Activated CD8-positive, alpha-beta memory T cell treated with anti-CD3 and anti-CD28 coated beads, Interleukin-2, amount 10 ng/mL, durations not matched to agents 7 days and 5 days (primary cell): ENCODE results near the gene CLIC3. TPM values are rescaled to one million over a fixed set of nuclear protein-coding genes. Genes with fewer than 3 reads are reported as not detected.

ENCODE experiments used
- ATAC-seq: fragments of 150-1000 bp; cut with Tn5 transposase; one replicate; pipeline ENCODE4 v1.10.0; 2021; ENCODE audit warnings: moderate library complexity
- CTCF ChIA-PET: fragments of 350-600 bp; sonication (Branson Sonifier 250); formaldehyde crosslinking; loops from one replicate; lab custom pipeline; 2021; ENCODE audit warnings: antibody characterized with exemption; lab: Charles Lee
- DNase-seq: peaks from one replicate; pipeline ENCODE4 v3.0.0-alpha.2; 2020
- H3K27ac Mint-ChIP-seq: one replicate; pipeline ENCODE4 v1.8.0; 2021; ENCODE audit warnings: mild to moderate bottlenecking, mixed read lengths
- H3K27me3 Mint-ChIP-seq: one replicate; pipeline ENCODE4 v1.8.0; 2021; ENCODE audit warnings: mixed read lengths
- H3K36me3 Mint-ChIP-seq: one replicate; pipeline ENCODE4 v1.8.0; 2021; ENCODE audit warnings: mild to moderate bottlenecking, mixed read lengths
- H3K4me1 Mint-ChIP-seq: one replicate; pipeline ENCODE4 v1.8.0; 2021; ENCODE audit warnings: mixed read lengths
- H3K4me3 Mint-ChIP-seq: one replicate; pipeline ENCODE4 v1.8.0; 2021; ENCODE audit warnings: mild to moderate bottlenecking, moderate library complexity, mixed read lengths
- H3K9me3 Mint-ChIP-seq: one replicate; pipeline ENCODE4 v1.8.0; 2022; ENCODE audit warnings: low read depth, mixed read lengths
- total RNA-seq, 2 experiments: library from RNA; stranded (reverse); gene quantifications; one replicate each; pipeline ENCODE4 v1.2.3, GENCODE V29; 2021

The CLIC3 gene
- total RNA-seq, 2 experiments from 2014 or later: 3.8 to 7.8 TPM

DNA sequence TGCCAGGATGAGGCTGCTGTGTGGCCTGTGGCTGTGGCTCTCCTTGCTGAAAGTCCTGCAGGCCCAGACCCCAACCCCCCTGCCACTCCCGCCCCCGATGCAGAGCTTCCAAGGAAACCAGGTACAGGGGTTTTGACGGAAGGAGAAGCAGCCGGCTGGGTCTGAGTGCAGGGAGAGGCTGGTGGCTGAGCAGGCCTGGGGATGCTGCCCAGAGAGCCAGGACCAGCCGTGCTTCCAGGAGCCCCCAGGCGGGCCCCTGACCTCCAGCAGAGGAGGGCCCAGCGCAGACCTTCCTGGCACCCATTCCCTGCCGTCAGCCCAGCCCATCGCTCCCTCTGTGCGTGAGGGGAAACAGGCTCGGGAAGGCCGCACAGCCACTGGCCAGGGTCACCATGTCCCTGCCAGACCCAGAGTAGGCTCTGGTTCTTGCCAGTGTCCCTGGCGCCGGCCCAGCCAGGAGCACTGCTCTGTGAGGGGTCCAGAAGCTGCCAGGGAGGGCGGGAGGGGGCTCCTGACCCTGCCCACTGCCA is 44.0 kb downstream of the CLIC3 start:
- Mint-ChIP-seq H3K27me3 (no peaks in the 10 kb centered on the region), H3K36me3 (peaks cover 2% of the 10 kb centered on the region), H3K27ac (no peak overlapping the region), H3K4me3 (no peak overlapping the region), H3K4me1 (peaks cover 5% of the 10 kb centered on the region), H3K9me3 (peaks cover 6% of the 10 kb centered on the region)
- DNase-seq: no peak
- CTCF ChIA-PET: interaction anchor here (1.8 kb wide), 1 partner anchor 83 kb away, joined by 7 read pairs; no protein-coding TSS in a partner anchor
- no peak for ATAC-seq

DNA sequence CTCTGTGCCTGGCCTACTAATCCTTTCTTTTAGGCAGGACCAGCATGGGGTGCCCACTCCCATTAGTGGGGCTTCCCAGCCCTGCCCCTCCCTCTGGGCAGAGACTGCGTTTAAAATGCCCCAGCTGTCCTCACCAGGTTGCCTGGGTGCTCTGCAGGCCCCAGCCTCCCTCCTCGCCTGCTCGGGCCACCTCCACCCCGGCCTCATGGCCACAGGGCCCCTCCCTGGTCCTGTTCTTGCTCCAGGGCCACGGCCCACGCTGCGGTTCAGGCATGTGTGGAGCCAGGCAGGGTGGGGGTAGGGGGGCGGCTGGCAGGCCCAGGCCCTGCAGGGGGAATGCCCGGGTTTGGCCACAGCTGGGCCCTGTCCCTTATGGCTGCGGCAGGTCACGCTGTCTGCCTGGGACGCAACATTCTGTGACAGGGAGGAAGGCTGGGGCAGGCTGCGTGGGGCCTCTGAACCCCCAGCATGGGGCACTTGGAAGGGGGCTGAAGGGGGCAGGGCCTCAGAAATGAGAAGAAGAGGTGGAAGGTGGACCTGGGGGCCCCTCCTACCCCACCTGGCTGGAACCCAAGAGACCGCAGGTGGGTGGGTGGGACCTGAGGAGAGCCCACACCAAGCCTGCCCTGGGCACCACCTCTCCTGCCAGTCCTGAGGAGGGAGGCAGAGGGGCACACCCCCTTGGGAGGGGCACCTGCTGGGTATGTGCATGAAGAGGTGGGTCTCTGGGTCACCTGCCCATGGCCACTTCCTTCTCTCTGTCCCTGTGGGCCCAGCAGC is 44.6 kb downstream of the CLIC3 start, which contains the start of gene LCN12:
TSS of gene LCN12 (plus strand) at position 733 of the 780 bp plus-strand sequence. CDS start 55 bp downstream, outside the sequence.
- DNase-seq (no peak), ATAC-seq (no peak)
- H3K4me3 Mint-ChIP-seq: no peak within 1 kb of the TSS
- H3K36me3 Mint-ChIP-seq: peaks cover 1% of the 10 kb centered on the region
- H3K4me1 Mint-ChIP-seq: peaks cover 5% of the 10 kb centered on the region
- H3K27ac Mint-ChIP-seq: no peak within 1 kb of the TSS
- no peaks in the 10 kb centered on the region for H3K27me3 Mint-ChIP-seq
- CTCF ChIA-PET: interaction anchor here (0.6 to 1.8 kb wide), 5 partner anchors 24 to 116 kb away, joined by 3 to 9 read pairs (median 4); partner anchors contain the start of gene AJM1
- peaks cover 5% of the 10 kb centered on the region for H3K9me3 Mint-ChIP-seq

DNA sequence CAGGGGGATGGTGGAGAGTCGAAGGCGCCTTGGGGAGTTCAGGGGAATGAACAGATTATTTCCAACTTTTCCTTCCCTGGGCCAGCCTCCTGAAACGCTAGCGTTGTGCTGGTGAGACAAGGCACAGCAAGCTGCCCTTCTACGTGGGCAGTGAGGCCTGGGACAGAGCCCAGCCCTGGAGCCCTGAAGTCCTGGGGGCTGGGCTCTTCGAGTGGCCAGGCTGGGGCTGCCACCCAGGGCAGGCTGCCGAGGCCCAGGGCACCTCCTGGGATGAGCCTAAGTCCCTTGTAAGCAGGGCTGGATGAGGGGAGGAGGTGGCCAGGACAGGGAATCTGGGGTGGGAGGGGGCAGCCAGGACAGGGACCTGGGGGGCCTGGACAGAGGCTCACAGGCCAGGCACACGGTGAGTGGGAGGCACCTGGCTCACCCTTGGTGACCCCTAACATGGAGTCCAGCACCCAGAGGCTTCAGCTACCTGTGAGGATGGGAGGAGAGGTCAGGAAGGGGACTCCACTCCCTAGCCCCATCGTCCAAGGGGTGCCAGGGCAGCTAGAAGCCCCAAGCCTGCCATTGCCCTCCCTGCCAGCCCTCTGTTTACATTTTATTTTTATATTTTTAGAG is 45.6 kb downstream of the CLIC3 start:
- Mint-ChIP-seq H3K4me3 (peak overlapping the region; percentile 73), H3K27ac (peak overlapping the region; percentile 82), H3K36me3 (no peaks in the 10 kb centered on the region), H3K4me1 (peaks cover 5% of the 10 kb centered on the region), H3K27me3 (no peaks in the 10 kb centered on the region), H3K9me3 (no peaks in the 10 kb centered on the region)
- ATAC-seq (no peak), DNase-seq (no peak)
- CTCF ChIA-PET: interaction anchor here (0.9 to 1.8 kb wide), 5 partner anchors 25 to 109 kb away, joined by 3 to 9 read pairs (median 4); partner anchors contain the start of genes AJM1 and PAXX

DNA sequence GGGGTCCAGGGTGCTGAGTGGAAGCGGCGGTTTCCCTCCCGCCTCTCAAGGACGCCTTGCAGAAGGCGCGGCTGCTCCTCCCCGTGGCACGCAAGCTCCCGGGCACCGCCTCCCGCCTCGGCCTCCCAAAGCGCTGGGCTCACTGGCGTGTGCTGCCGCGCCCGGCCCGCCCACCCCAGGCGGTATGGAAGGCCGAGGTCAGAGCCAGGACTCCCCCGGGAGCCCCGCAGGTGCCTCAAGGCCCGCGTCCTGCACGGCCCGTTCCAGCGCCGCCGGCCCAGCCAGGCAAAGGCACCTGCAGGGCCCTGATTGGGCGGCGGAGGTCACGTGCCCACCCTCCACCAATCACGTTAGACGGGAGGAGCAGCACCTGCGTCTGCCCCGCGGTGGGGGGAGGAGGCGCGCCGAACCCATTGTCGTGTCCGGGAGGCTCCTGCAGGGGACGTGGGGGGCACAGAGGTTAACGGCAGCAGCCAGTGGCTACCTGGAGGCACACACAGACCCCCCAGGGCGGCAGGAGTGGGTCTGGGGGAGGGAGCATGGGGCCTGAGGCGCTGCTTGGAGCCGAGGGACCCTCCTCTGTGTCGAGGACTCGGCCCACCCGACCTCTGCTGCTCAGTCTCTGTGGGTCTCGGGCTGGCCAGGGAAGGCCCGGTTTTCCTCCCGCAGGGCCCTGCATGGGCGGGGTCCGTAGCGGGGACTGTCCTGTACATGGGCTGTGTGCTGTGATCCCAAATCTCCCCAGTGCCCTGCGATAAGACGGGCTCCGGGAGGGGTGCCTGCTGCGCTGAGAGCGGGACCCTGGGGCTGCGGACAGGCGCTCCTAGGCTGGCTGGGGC is 46.3 kb downstream of the CLIC3 start:
- peak overlapping the region; percentile 76 for H3K4me3 Mint-ChIP-seq
- H3K27ac Mint-ChIP-seq: peak overlapping the region; percentile 84
- H3K4me1 Mint-ChIP-seq: peaks cover 9% of the 10 kb centered on the region
- DNase-seq (peak; percentile 99), ATAC-seq (peak; percentile 97)
- H3K27me3 Mint-ChIP-seq: no peaks in the 10 kb centered on the region
- no peaks in the 10 kb centered on the region for H3K36me3 Mint-ChIP-seq
- CTCF ChIA-PET: interaction anchor here (0.9 to 7.3 kb wide), 6 partner anchors 25 to 108 kb away, joined by 3 to 183 read pairs (median 6); partner anchors contain the start of genes AJM1, FUT7 and PAXX
- H3K9me3 Mint-ChIP-seq: no peaks in the 10 kb centered on the region

DNA sequence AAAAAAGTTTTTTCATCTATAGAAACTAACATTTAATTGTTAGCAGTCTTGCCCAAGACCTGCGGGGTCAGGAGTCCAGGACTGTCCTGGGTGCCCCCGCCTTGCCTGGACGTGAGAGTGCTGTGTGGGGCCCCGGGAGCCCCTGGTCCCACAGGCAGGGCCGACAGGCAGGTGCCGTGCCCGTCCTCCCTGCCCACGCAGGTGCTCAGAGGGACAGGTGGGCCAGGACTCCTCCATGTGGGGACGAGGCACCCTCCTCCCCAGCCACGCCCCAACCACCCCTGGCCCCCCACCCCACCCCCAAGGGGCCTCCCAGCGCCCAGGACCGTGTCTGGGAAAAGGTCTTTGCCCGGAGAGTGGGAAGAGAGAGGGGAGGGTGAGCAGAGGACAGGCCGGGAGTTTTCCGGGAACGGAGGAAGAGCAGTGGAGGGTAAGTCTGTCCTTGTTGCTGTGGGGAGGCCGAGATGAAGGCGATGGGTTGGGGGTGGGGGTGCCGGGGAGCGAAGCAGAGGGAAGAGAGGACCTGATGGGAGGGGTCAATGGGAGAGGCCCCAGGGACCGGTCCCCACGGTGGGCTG is 47.0 kb downstream of the CLIC3 start:
- DNase-seq (no peak), ATAC-seq (no peak)
- no peaks in the 10 kb centered on the region for H3K27me3 Mint-ChIP-seq
- H3K4me1 Mint-ChIP-seq: peaks cover 13% of the 10 kb centered on the region
- H3K9me3 Mint-ChIP-seq: no peaks in the 10 kb centered on the region
- no peaks in the 10 kb centered on the region for H3K36me3 Mint-ChIP-seq
- CTCF ChIA-PET: interaction anchor here (1.3 to 7.3 kb wide), 5 partner anchors 10 to 149 kb away, joined by 4 to 183 read pairs (median 15); partner anchors contain the start of genes FUT7 and PAXX
- H3K4me3 Mint-ChIP-seq: peak overlapping the region; percentile 76
- peak overlapping the region; percentile 84 for H3K27ac Mint-ChIP-seq

DNA sequence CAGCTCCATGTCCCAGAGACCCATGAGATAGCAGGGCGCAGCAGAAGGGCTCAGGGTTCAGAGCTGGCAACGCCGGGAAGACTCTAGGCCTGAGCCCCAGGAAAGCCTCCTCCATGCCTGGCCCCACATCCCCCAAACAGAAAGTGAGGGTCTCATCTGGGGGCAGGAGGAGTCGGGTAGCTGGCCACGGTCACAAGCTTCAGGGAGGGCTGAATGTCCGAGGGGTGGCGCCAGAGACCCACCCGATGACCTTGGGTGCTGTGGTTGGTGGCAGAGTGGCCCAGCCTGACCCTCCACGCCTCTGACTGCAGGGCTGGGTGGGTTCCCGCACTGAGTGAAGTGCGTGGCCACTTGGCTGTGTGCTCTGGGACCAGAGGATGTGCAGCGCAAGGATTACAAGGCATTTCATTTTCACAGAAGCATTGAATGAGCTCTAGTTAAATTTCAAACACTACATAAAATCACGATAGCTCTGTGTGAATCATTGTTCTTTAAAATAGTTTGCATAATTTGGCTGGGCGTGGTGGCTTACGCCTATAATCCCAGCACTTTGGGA is 48.3 kb downstream of the CLIC3 start:
- CTCF ChIA-PET: interaction anchor here (0.6 to 7.3 kb wide), 29 partner anchors 11 to 288 kb away, joined by 3 to 183 read pairs (median 5); partner anchors contain the start of genes ABCA2, AJM1, CLIC3 and FUT7
- H3K4me3 Mint-ChIP-seq: peak overlapping the region; percentile 15
- H3K9me3 Mint-ChIP-seq: no peaks in the 10 kb centered on the region
- H3K27ac Mint-ChIP-seq: peak overlapping the region; percentile 54
- H3K36me3 Mint-ChIP-seq: no peaks in the 10 kb centered on the region
- peaks cover 16% of the 10 kb centered on the region for H3K4me1 Mint-ChIP-seq
- DNase-seq: peak; percentile 57
- ATAC-seq: no peak
- no peaks in the 10 kb centered on the region for H3K27me3 Mint-ChIP-seq

DNA sequence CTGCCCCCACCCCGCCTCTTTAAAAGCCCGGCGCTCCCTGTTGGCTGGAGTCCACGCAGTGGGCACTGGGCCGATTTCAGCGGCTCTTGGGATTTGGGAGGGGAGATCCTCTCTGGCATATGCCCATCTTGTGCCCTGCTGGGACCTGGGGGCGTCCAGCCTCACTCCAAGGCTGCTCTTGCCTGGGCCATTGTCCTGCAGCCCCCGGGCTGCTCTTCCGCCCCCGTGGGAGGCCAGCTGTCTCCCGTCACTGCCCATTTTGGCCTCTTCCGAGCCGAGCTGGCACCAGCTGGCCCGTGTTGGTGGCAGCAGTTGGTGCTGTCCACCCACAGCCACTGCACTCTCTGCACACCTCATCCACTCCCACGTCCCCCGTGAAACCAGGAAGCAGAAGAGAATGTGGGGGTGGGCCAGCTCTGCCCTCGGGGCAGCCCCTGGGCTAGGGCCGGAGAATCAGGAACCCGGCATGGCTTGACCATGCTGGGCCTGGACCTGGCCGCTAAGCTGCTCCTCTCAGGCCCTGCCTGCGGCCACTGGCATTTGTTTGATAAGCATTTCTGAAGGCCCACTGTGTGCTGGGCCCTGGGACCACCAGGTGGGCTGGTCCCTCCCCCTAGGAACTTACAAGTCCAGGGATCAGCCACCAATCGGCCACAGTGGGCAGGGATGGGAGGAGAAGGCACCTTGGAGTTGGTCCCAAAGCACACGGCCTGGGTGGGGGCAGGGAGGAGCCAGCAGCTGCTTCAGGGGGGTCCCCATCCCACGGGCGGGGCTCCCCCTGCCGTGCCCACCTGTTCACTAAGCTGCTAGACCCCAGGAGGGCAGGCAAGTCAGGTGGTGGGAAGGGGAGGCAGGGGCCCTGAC is 49.1 kb downstream of the CLIC3 start:
- H3K36me3 Mint-ChIP-seq: peaks cover 5% of the 10 kb centered on the region
- H3K27ac Mint-ChIP-seq: no peak overlapping the region
- H3K9me3 Mint-ChIP-seq: no peaks in the 10 kb centered on the region
- H3K4me1 Mint-ChIP-seq: peaks cover 20% of the 10 kb centered on the region
- ATAC-seq (no peak), DNase-seq (no peak)
- CTCF ChIA-PET: interaction anchor here (0.5 to 7.3 kb wide), 27 partner anchors 12 to 289 kb away, joined by 3 to 183 read pairs (median 6); partner anchors contain the start of genes ABCA2, AJM1, CLIC3 and FUT7
- no peaks in the 10 kb centered on the region for H3K27me3 Mint-ChIP-seq
- H3K4me3 Mint-ChIP-seq: no peak overlapping the region

DNA sequence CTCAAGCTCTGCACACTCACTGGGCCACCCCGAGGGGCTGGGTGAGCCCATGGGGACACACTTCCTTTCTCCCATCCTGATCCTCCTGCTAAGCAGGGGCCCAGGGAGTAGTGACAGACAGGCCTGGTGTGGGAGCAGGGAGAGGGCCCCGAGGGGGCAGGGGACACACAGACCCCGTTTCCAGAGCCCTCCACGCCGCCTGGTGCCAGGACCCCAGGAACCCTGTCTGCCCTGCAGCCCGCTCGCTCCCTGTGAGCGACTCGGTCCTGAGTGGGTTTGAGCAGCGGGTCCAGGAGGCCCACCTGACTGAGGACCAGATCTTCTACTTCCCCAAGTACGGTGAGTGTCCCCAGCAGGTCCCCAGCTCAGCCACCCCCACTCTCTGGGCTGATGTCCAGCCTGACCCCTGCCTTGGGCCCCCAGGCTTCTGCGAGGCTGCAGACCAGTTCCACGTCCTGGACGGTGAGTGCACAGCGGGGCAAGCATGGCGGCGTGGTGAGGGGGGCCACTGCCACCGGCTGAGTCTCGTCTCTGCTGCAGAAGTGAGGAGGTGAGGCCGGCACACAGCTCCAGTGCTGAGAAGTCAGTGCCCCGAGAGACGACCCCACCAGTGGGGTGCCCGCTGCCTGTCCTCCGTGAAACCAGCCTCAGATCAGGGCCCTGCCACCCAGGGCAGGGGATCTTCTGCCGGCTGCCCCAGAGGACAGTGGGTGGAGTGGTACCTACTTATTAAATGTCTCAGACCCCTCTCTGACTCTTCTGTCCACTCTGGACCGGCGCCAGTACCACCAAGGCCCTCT is 49.9 kb downstream of the CLIC3 start:
- H3K27ac Mint-ChIP-seq: no peak overlapping the region
- no peaks in the 10 kb centered on the region for H3K9me3 Mint-ChIP-seq
- H3K4me1 Mint-ChIP-seq: peaks cover 20% of the 10 kb centered on the region
- H3K4me3 Mint-ChIP-seq: no peak overlapping the region
- no peaks in the 10 kb centered on the region for H3K27me3 Mint-ChIP-seq
- CTCF ChIA-PET: interaction anchor here (0.5 to 7.3 kb wide), 9 partner anchors 9 to 122 kb away, joined by 3 to 183 read pairs (median 6); partner anchors contain the start of genes ABCA2, AJM1, CLIC3 and FUT7
- peaks cover 9% of the 10 kb centered on the region for H3K36me3 Mint-ChIP-seq
- ATAC-seq (no peak), DNase-seq (no peak)

DNA sequence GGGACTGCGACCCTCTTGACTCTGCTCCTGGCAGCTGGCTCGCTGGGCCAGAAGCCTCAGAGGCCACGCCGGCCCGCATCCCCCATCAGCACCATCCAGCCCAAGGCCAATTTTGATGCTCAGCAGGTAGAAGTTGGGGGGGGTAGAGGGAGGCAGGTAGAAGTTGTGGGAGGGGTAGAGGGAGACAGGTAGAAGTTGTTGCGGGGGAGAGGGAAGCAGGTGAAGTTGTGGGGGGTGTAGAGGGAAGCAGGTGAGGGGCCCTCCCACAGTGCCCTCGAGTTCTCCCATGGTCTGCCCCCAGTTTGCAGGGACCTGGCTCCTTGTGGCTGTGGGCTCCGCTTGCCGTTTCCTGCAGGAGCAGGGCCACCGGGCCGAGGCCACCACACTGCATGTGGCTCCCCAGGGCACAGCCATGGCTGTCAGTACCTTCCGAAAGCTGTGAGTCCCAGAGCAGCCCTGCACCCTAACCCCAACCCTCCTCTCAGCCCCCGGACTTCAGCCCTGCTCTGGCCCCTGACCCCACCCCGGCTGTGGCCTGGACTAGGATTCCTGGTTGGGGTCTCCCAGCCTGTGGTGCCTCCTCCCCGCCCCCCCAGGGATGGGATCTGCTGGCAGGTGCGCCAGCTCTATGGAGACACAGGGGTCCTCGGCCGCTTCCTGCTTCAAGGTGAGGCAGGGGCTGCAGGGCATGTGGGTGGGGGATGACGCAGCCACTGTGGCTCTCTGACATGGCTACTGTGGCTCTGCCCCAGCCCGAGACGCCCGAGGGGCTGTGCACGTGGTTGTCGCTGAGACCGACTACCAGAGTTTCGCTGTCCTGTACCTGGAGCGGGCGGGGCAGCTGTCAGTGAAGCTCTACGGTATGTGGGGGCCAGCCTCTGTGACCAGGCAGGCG is 50.8 kb downstream of the CLIC3 start:
- H3K9me3 Mint-ChIP-seq: no peaks in the 10 kb centered on the region
- peaks cover 13% of the 10 kb centered on the region for H3K36me3 Mint-ChIP-seq
- H3K27ac Mint-ChIP-seq: peak overlapping the region; percentile 81
- peaks cover 20% of the 10 kb centered on the region for H3K4me1 Mint-ChIP-seq
- DNase-seq (no peak), ATAC-seq (no peak)
- no peaks in the 10 kb centered on the region for H3K27me3 Mint-ChIP-seq
- H3K4me3 Mint-ChIP-seq: no peak overlapping the region
- CTCF ChIA-PET: interaction anchor here (0.7 to 7.3 kb wide), 12 partner anchors 8 to 122 kb away, joined by 3 to 183 read pairs (median 4); partner anchors contain the start of genes ABCA2, AJM1, CLIC3 and FUT7
